GM12872 (cell line): ENCODE results near the gene RAB11A.

Experiments used
- TF ChIP-seq, protein P1 (sequence below): IDR thresholded peaks from 3 replicates; pipeline ENCODE4 v1.5.1; 2011; ENCODE audit warnings: low read depth, mild to moderate bottlenecking, low read length, moderate library complexity; ENCODE audit not compliant: insufficient read depth

Gene RAB11A

DNA sequence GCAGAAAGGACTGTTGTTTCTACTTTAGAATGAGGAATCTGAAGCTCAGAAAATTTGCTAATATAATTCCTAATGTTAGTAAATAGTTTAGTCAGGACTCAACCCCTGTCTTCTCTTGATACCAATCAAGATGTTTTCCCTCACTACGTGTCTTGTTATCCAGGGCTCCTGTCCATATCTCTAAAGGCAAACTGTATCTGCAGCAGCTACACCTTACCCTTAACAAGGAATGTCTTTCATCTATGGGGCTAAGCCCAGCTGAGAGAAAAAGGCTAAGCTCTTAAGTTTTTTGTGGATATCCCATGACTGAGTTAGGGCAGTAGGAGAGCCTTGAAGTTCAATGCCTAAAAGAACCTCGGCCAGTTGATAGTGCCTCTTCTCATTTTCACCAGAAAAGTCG lies 32.5 kb downstream of the RAB11A start:
- TF ChIP-seq, protein P1, sequence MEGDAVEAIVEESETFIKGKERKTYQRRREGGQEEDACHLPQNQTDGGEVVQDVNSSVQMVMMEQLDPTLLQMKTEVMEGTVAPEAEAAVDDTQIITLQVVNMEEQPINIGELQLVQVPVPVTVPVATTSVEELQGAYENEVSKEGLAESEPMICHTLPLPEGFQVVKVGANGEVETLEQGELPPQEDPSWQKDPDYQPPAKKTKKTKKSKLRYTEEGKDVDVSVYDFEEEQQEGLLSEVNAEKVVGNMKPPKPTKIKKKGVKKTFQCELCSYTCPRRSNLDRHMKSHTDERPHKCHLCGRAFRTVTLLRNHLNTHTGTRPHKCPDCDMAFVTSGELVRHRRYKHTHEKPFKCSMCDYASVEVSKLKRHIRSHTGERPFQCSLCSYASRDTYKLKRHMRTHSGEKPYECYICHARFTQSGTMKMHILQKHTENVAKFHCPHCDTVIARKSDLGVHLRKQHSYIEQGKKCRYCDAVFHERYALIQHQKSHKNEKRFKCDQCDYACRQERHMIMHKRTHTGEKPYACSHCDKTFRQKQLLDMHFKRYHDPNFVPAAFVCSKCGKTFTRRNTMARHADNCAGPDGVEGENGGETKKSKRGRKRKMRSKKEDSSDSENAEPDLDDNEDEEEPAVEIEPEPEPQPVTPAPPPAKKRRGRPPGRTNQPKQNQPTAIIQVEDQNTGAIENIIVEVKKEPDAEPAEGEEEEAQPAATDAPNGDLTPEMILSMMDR: no peak

DNA sequence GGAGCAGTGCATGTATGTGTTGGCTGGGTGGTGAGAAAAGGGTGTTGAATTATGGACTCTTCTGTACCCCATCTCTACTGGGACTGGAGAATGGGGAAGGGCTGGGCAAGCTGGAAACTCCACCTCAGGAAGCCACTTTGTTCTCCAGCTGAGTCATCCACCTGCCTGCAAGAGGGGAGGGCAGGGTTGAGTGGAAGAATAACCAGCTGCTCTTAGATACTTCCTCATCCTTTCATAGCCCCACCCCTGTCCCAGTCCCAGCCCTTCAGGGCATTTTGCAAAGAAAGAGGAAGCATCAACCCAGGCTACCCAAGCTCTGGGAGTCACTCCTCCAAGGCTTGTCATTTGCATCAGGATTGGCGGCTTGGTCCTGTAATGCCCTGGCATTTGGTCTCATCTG lies 33.1 kb downstream of the RAB11A start:
- TF ChIP-seq, protein P1: no peak

DNA sequence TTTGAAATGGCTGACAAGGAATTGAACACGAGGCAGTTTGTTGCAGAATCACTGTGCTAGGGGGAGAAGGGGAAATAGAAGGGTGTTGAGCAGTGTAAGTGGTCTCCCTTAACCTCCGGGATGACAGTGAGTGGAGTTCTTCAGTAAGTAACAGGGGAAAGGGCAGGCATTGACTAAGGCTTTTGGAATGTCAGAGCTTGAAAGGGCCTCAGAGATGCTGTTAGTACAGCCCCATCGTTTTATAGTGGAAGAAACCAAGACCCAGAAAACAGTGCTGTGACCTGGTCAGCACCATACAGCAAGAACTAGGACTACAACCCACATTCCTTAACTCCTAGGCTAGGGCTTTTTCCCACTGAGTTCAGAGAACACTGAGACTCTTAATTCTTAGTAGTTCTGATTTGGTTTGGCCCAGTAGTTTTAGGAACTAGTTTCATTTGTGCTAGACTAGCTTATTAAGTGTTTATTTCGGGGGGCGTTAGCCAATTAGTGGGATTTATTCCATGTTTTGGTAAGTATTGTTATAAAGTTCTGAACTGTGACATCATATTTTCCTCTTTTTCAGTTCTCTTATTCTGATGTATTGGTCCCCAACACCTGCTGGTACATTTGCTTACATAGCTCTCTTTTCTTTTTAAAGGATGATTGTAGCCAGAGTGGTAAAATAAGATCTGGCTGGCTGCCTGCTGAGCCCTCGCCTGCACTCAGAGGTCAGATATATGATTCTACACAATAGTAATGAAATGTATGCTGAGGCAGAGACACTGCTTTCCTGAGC lies 34.2 kb downstream of the RAB11A start:
- TF ChIP-seq, protein P1: no peak

DNA sequence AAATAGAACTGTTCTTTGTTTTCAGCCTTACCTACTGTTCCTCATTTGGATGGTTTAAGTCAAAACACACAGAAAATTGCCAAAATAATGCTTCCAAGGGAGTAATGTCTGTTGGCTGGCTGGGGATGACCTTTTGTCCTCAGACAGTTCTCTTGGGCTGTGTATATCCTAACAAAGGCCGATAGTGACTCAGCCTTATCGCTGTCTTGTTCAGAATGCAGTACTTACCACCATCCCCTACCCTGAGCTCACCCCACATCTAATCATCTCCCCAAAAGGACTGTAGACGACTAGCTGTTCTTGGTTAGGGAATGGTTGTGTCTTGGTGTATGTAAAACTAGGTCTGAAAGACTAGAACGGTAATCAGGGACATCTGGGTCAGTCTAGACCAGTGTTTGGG lies 35.0 kb downstream of the RAB11A start:
- TF ChIP-seq, protein P1: no peak

DNA sequence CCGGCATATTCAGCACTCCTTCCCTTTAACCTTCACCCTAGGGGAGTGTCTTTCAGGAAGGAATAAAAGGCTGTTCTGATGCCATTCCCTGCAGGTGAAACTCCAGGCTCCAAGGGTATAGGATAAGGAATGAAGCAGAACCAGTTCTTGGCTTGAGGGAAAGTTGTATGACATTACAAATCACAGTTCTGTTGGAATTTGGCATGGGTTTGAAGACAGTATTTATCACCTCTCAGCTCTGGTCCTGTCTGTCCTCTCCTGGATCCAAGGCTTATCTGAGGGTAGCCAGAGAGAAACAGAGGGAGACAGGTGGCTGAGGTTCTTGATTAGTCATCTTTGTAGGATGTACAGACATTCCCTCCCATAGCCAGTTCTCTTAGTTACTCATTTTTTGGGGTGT lies 37.1 kb downstream of the RAB11A start:
- TF ChIP-seq, protein P1: no peak

DNA sequence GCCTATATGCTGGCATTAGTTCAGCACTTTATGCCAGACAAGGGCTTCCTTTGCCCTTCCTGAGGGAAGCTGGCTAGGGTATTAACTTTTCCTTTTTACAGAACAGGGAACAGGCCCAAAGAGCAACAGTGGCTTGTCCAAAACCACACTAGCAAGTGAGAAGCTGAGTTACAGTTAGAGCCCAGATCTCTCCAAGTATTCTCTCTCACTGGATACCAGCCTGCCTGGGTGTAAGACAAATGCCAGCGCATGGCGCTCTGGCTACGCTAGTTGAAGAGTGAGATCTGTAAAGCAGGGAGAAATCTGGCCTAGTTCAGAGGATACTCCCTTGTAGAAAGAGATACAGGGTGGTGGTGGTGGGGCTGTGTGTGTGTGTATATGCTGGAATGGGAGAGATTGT lies 38.4 kb downstream of the RAB11A start:
- TF ChIP-seq, protein P1: no peak

DNA sequence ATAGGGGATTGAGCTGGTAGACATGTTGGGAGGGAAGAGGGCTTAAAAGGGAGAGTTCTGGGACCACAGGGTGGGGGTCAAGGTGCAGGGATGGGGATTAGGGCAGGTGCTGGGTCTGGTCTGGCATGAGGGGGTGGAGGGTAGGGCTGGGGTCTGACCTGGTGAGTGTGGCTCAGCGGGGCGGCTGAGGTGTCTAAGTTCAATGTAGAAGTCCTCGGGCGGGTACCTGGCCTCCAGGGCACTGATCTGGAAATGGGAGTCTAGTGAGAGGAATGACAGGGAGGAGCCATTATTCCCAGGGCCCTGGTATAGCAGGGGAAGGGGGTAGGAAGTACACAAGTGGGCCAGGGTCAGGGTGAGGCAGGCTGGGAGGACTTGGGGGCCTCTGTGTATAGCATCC lies 39.6 kb downstream of the RAB11A start:
- TF ChIP-seq, protein P1: no peak

DNA sequence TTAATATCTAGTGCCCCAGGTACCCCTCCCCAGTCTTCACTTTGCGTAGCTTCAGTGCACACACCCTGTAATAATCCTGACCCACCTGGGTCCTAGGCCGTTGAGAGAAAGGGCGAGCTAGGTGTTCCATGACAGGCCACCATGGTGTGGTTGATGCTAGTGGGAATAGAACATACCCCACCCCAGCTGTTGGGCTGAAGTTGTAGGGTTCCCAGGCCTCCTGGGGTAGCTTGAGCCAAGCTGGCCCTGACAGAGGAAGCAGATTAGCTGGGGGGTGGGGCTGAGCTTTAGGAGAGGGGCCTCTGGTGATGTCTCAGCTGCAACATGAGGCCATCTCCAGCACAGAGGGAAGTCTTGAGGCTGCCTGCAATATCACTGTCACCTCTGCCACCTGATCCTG lies 40.5 kb downstream of the RAB11A start:
- TF ChIP-seq, protein P1: no peak
